ENCODE results near the gene N4BP2L2. TPM values are rescaled to one million over a fixed set of nuclear protein-coding genes. Genes with fewer than 3 reads are reported as not detected.
"Not testable (repeated sequence)": the region's sequence is repeated elsewhere in the genome, so short reads cannot be mapped to it uniquely, and the experiment has no call there.

N4BP2L2 gene
- total RNA-seq, 4 donors from 2014 or later, result 159 to 263 (median 205) TPM

DNA sequence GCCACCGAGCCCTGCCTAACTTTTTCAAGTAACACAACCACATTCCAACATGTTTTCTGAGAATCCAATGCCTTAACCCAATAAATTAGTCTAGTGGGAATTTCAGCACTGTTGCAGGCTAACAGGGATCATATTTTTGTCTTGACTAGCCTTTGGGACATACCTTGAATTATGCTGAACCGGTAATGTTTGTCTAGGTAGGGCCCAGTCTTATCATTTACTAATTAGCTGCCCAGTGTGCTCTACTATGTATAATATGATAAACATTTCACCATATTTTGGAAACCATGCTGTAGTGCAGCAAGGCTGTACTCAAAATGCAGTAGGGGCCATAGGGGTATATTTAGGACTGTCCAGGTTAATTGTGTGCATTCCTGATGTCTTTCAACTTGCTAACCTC is 44.4 kb upstream of the N4BP2L2 start:
- DNase-seq, result no peak
- Histone ChIP-seq H3K27ac (no peak overlapping the region), H3K4me1 (no peaks in the 10 kb centered on the region), H3K4me3 (no peak overlapping the region), H3K36me3 (no peaks in the 10 kb centered on the region), H3K27me3 (no peaks in the 10 kb centered on the region), H3K9me3 (peaks cover 0 to 6% (median 2%) of the 10 kb centered on the region in 4 donors)
- TF ChIP-seq, protein P1, sequence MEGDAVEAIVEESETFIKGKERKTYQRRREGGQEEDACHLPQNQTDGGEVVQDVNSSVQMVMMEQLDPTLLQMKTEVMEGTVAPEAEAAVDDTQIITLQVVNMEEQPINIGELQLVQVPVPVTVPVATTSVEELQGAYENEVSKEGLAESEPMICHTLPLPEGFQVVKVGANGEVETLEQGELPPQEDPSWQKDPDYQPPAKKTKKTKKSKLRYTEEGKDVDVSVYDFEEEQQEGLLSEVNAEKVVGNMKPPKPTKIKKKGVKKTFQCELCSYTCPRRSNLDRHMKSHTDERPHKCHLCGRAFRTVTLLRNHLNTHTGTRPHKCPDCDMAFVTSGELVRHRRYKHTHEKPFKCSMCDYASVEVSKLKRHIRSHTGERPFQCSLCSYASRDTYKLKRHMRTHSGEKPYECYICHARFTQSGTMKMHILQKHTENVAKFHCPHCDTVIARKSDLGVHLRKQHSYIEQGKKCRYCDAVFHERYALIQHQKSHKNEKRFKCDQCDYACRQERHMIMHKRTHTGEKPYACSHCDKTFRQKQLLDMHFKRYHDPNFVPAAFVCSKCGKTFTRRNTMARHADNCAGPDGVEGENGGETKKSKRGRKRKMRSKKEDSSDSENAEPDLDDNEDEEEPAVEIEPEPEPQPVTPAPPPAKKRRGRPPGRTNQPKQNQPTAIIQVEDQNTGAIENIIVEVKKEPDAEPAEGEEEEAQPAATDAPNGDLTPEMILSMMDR (IDR thresholded peaks at IDR 0.05), result no peak
- no peak for TF ChIP-seq POLR2A (IDR thresholded peaks at IDR 0.05)

DNA sequence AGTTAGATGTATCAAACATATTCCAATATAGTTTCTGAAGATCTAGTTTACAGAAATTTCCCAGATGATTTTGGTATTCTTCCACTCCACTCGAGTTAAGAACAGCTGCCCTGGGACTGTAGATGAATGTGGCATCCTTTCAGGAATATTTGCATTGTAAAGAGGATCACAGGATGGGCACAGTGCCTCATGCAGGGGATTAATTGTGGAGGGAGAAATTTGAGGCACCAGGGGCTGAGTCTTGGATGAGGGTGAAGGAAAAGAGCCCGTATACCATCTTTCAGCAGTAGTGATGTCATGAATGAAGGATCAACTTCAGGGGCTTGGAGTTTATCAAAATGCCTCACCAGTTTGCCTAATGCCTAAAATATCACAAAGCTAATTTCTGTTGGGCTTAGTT is 43.7 kb upstream of the N4BP2L2 start:
- Histone ChIP-seq H3K4me1 (no peaks in the 10 kb centered on the region), H3K27me3 (no peaks in the 10 kb centered on the region), H3K4me3 (no peak overlapping the region), H3K27ac (no peak overlapping the region), H3K9me3 (peaks cover 0 to 11% (median 4%) of the 10 kb centered on the region in 4 donors), H3K36me3 (no peaks in the 10 kb centered on the region)
- DNase-seq, result no peak
- TF ChIP-seq, protein P1 (IDR thresholded peaks at IDR 0.05), result no peak
- no peak for TF ChIP-seq POLR2A (IDR thresholded peaks at IDR 0.05)

DNA sequence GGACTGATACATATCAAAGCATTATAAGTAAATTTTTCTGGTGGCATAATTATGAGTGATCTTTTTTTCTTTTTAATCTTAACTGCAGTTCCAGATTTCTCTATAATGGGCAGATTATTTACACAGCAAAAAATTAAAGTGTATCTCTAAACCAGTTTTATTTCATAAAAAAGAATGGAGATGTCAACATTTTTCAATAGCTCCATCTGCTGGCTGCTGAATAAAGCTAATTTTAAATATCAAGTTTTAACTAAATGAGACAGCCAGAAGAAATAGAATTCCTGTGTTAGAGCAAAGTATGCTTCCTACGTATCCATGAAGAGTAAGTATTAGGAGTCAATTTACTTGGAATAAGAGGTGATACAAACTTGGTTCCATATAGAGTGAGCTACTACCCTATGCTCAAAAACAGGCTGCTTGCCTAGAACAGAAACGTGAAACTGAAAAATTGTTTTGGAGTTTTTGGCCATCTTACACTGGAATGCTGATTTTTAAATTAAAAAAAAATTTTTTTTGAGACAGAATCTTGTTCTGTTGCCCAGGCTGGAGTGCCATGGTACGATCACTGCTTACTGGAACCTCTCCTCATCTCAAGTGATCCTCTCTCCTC is 42.7 kb upstream of the N4BP2L2 start:
- peaks cover 0 to 11% (median 4%) of the 10 kb centered on the region in 4 donors for H3K9me3 ChIP-seq
- no peaks in the 10 kb centered on the region for H3K27me3 ChIP-seq
- no peak overlapping the region for H3K27ac ChIP-seq
- no peak for DNase-seq
- H3K36me3 ChIP-seq, result no peaks in the 10 kb centered on the region
- TF ChIP-seq POLR2A (IDR thresholded peaks at IDR 0.05), result no peak
- TF ChIP-seq, protein P1 (IDR thresholded peaks at IDR 0.05), result peak in 4 of 6 experiments; percentile 39 to 53 (median 48)
- H3K4me3 ChIP-seq, result no peak overlapping the region
- no peaks in the 10 kb centered on the region for H3K4me1 ChIP-seq

DNA sequence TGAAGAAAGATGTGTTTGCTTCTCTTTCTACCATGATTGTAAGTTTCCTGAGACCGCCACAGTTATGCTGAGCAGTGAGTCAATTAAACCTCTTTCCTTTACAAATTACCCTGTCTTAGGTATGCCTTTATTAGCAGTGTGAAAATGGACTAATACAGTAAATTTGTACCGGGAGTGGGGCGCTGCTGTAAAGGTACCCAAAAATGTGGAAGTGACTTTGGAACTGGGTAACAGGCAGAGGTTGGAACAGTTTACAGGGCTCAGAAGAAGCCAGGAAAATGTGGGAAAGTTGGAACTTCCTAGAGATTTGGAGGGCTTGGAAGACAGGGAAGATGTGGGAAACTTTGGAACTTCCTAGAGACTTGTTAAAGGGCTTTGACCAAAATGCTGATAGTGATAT is 38.4 kb upstream of the N4BP2L2 start:
- Histone ChIP-seq H3K36me3 (no peaks in the 10 kb centered on the region), H3K4me3 (no peak overlapping the region), H3K4me1 (no peaks in the 10 kb centered on the region), H3K27me3 (no peaks in the 10 kb centered on the region), H3K27ac (no peak overlapping the region), H3K9me3 (peaks cover 0 to 11% (median 4%) of the 10 kb centered on the region in 4 donors)
- TF ChIP-seq, protein P1 (IDR thresholded peaks at IDR 0.05), result no peak
- TF ChIP-seq POLR2A (IDR thresholded peaks at IDR 0.05), result no peak
- no peak for DNase-seq

DNA sequence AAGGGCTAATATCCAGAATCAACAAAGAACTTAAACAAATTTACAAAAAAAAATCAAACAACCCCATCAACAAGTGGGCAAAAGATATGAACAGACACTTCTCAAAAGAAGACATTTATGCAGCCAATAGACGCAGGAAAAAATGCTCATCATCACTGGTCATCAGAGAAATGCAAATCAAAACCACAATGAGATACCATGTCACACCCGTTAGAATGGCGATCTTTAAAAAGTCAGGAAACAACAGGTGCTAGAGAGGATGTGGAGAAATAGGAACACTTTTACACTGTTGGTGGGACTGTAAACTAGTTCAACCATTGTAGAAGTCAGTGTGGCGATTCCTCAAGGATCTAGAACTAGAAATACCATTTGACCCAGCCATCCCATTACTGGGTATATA is 37.1 kb upstream of the N4BP2L2 start:
- peaks cover 0 to 11% (median 4%) of the 10 kb centered on the region in 4 donors for H3K9me3 ChIP-seq
- H3K36me3 ChIP-seq, H3K4me3 ChIP-seq, H3K27ac ChIP-seq, DNase-seq, H3K4me1 ChIP-seq, H3K27me3 ChIP-seq: not testable (repeated sequence)

DNA sequence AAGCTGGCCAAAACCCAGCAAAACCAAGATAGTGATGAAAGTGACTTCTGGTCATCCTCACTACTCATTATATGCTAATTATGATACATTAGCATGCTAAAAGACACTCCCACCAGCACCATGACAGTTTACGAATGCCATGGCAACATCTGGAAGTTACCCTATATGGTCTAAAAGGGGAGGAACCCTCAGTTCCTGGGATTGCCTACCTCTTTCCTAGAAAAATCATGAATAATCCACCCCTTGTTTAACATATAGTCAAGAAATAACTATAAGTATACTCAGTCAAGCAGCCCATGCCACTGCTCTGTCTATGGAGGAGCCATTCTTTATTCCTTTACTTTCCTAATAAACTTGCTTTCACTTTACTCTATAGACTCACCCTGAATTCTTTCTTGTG is 22.2 kb upstream of the N4BP2L2 start:
- H3K27me3 ChIP-seq, H3K36me3 ChIP-seq, DNase-seq, H3K27ac ChIP-seq, H3K4me3 ChIP-seq, H3K4me1 ChIP-seq, H3K9me3 ChIP-seq: not testable (repeated sequence)

DNA sequence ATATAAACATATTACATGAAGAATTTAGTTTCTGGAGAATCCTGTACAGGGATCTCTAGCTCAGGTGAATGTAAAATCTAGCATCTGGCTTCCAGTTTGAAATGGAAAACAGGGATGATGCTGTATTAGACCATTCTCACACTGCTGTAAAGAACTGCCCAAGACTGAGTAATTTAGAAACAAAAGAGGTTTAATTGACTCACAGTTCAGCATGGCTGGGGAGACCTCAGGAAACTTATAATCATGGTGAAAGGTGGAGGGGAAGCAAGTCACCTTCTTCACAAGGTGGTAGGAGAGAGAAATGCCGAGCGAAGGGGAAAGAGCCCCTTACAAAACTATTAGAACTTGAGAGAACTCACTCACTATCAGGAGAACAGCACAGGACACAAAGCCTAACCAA is 17.0 kb upstream of the N4BP2L2 start:
- no peak overlapping the region for H3K4me3 ChIP-seq
- no peak for DNase-seq
- TF ChIP-seq POLR2A (IDR thresholded peaks at IDR 0.05), result no peak
- no peaks in the 10 kb centered on the region for H3K27me3 ChIP-seq
- no peaks in the 10 kb centered on the region for H3K9me3 ChIP-seq
- H3K27ac ChIP-seq, result no peak overlapping the region
- no peaks in the 10 kb centered on the region for H3K36me3 ChIP-seq
- no peaks in the 10 kb centered on the region for H3K4me1 ChIP-seq
